ENCODE data around the gene CEP164.

- no peak for TF ChIP-seq CTCF (IDR thresholded peaks at IDR 0.05)
- no peak for TF ChIP-seq POLR2A (IDR thresholded peaks at IDR 0.05)
- TF ChIP-seq POLR2AphosphoS5 (IDR thresholded peaks at IDR 0.05), result no peak
- TF ChIP-seq EP300 (IDR thresholded peaks at IDR 0.05; ENCODE audit: low read depth), result no peak
These were observed 112.6 kb downstream of the CEP164 start for GRCh38 chr11:117440258-117440657.

All from transverse colon (tissue), 4 donors.